Brain microvascular endothelial cell (primary cell): ENCODE measurements around the gene SH3BP4.

ENCODE experiments used
- DNase-seq: peaks from one replicate; pipeline ENCODE4 v3.0.0-alpha.2; 2020
- H3K27ac ChIP-seq: fragments of 250-450 bp; sonication (Bioruptor Pico); 2 replicates; pipeline ENCODE4 v1.5.1; 2020; ENCODE audit warnings: mild to moderate bottlenecking, moderate library complexity
- H3K27me3 ChIP-seq: fragments of 250-450 bp; sonication (Bioruptor Pico); replicated peaks from 2 replicates; pipeline ENCODE4 v1.5.1; 2020; ENCODE audit warnings: mild to moderate bottlenecking
- H3K36me3 ChIP-seq: fragments of 250-450 bp; sonication (Bioruptor Pico); replicated peaks from 2 replicates; pipeline ENCODE4 v1.5.1; 2020; ENCODE audit warnings: mild to moderate bottlenecking
- H3K4me3 ChIP-seq: 2 replicates; pipeline ENCODE4 v1.5.1; 2011; ENCODE audit warnings: low read depth, mild to moderate bottlenecking, control low read depth, low read length, moderate library complexity
- in situ Hi-C: cut with HindIII; loops from 2 replicates; pipeline ENCODE4 v1.10.0; 2017; ENCODE audit warnings: low sequenced_read_pairs, low pct_ligation_motif_present
- TF ChIP-seq, protein P1 (sequence below): IDR thresholded peaks from 2 replicates; pipeline ENCODE4 v1.5.1; 2011; ENCODE audit warnings: low read depth, mild to moderate bottlenecking, moderate library complexity, low read length, control low read depth, inconsistent platforms; ENCODE audit errors: missing control alignments

SH3BP4 gene

DNA sequence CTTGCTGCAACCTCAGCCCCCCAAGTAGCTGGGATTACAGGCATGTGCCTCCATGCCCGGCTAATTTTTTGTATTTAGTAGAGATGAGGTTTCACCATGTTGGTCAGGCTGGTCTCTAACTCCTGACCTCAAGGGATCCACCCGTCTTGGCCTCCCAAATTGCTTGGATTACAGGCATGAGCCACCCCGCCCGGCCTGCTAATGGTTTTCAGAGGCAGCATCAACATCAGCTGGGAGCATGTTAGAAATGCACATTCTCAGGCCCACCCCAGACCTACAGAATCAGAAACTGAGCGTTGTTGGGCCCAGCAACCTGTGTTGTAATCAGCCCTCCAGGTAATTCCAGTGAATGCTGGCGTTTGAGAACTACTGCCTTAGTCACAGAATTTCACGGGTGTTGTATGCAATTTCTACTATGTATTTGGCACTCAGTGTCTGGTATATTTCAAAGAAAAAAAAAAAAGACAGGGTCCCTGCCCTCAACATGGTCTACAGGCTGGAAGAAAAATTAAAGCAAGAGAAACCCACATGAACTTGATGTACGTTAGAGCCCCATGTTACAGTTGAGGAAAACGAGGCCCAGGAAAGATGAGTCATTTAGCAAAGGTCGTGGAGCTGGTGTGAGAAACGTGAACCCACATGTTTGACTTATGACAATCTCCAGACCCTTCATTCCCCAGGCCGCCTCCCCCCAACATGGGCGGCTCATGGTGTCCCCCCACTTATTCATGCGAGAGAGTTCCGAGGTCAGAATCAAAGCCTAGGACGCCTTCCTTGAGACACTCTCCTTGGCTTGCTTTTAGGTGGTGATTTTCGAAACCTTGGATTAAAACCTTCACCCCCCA is 35.3 kb downstream of the SH3BP4 start:
- TF ChIP-seq, protein P1, sequence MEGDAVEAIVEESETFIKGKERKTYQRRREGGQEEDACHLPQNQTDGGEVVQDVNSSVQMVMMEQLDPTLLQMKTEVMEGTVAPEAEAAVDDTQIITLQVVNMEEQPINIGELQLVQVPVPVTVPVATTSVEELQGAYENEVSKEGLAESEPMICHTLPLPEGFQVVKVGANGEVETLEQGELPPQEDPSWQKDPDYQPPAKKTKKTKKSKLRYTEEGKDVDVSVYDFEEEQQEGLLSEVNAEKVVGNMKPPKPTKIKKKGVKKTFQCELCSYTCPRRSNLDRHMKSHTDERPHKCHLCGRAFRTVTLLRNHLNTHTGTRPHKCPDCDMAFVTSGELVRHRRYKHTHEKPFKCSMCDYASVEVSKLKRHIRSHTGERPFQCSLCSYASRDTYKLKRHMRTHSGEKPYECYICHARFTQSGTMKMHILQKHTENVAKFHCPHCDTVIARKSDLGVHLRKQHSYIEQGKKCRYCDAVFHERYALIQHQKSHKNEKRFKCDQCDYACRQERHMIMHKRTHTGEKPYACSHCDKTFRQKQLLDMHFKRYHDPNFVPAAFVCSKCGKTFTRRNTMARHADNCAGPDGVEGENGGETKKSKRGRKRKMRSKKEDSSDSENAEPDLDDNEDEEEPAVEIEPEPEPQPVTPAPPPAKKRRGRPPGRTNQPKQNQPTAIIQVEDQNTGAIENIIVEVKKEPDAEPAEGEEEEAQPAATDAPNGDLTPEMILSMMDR: no peak
- no peaks in the 10 kb centered on the region for H3K27me3 ChIP-seq
- H3K36me3 ChIP-seq: no peaks in the 10 kb centered on the region
- no peak overlapping the region for H3K4me3 ChIP-seq
- DNase-seq: peak; percentile 47
- in situ Hi-C loops: no loop called here
- H3K27ac ChIP-seq: no peak overlapping the region

GRCh38 chr2:234987754-234988153 is 35.9 kb downstream of the SH3BP4 start:
- Histone ChIP-seq H3K4me3 (no peak overlapping the region), H3K27ac (no peak overlapping the region), H3K36me3 (no peaks in the 10 kb centered on the region), H3K27me3 (no peaks in the 10 kb centered on the region)
- TF ChIP-seq, protein P1: no peak
- no peak for DNase-seq
- in situ Hi-C loops: no loop called here

DNA sequence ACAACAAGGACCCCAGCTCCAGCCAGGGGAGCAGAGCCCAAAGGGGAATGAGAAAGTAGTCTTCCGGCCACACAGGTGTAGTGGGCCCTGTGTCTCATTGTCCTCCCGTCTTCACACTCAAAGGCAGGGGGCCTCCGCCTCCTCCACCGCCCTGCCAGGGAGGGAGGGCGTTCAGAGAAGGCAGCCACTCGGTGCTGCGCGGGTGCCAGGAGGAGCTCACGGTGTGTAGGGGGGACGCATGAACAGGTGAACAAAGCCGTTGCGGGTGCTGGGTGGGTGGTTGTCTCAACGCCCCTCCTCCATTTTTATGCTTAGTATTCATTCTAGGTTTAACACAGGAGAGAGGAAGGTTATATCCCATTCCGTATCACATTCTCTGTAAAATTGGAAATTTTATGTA is 36.7 kb downstream of the SH3BP4 start:
- Histone ChIP-seq H3K27me3 (no peaks in the 10 kb centered on the region), H3K4me3 (no peak overlapping the region), H3K36me3 (no peaks in the 10 kb centered on the region), H3K27ac (no peak overlapping the region)
- DNase-seq: no peak
- TF ChIP-seq, protein P1: no peak
- in situ Hi-C loops: no loop called here

- no peak overlapping the region for H3K27ac ChIP-seq
Measured at GRCh38 chr2:234989183-234989701, 37.4 kb downstream of the SH3BP4 start.

DNA sequence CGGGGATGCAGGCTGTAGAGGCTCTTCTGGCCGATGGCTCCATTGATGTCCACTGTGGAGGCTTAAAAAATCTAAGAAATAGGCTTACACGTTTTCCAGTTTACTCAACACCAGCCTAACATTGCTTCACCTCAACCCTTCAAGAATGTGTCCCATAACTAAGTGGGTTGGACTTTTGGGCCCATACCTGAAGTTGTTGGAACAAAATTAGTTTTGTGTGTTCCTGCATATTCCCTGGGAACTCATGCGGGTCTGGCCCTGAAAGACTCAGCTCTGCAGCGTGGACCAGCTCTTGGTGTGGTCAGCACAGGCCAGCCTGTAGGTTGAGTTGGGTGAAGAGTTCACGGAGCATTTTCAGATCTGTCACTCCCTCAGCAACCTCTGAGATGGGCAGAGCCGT is 38.5 kb downstream of the SH3BP4 start:
- Histone ChIP-seq H3K27ac (no peak overlapping the region), H3K4me3 (no peak overlapping the region), H3K36me3 (peaks cover 2% of the 10 kb centered on the region), H3K27me3 (no peaks in the 10 kb centered on the region)
- TF ChIP-seq, protein P1: no peak
- in situ Hi-C loops: no loop called here
- DNase-seq: no peak

More at GRCh38 chr2:234989183-234989701, 37.4 kb downstream of the SH3BP4 start:
- Histone ChIP-seq H3K36me3 (no peaks in the 10 kb centered on the region), H3K27me3 (no peaks in the 10 kb centered on the region), H3K4me3 (no peak overlapping the region)
- in situ Hi-C loops: no loop called here
- TF ChIP-seq, protein P1: no peak
- no peak for DNase-seq
